ENCODE measurements around the gene SACM1L.
A peak's percentile ranks its signal among the peaks of the same experiment; 100 is the strongest.

Gene SACM1L

GRCh38 chr3:45742461-45743089, 53.4 kb downstream of the SACM1L start:
- no peak overlapping the region for H2AFZ ChIP-seq (ENCODE audit: insufficient read depth, low read length, poor library complexity)
- peak overlapping the region; percentile 50 for H3K23ac ChIP-seq (ENCODE audit: low read length)
- WGBS (ENCODE audit: extremely low coverage, insufficient coverage, insufficient read length), result no CpG with 5 or more reads among the region's 4 CpGs
- H3K9ac ChIP-seq (ENCODE audit: low read length), result no peak overlapping the region
- H4K8ac ChIP-seq (ENCODE audit: low read depth, low read length), result no peak overlapping the region
- no peak overlapping the region for H3K14ac ChIP-seq (ENCODE audit: low read length)
- no peak overlapping the region for H2BK5ac ChIP-seq (ENCODE audit: low read depth, low read length, poor library complexity)
- H4K91ac ChIP-seq (ENCODE audit: low read depth, low read length), result no peak overlapping the region
- H3K4me3 ChIP-seq (ENCODE audit: low read depth, low read length), result no peak overlapping the region
- no peaks in the 10 kb centered on the region for H3K27me3 ChIP-seq (ENCODE audit: insufficient read depth, low read length)
- DNase-seq, result no peak
- H2BK120ac ChIP-seq (ENCODE audit: insufficient read depth, low read length, poor library complexity), result no peak overlapping the region
- H3K4ac ChIP-seq (ENCODE audit: low read depth, low read length), result no peak overlapping the region
- no peak overlapping the region for H3K18ac ChIP-seq (ENCODE audit: low read length)
- no peak overlapping the region for H2BK12ac ChIP-seq (ENCODE audit: low read length)
- H3K79me2 ChIP-seq (ENCODE audit: control insufficient read depth, insufficient read depth, low read length, poor library complexity), result no peaks in the 10 kb centered on the region
- no peak overlapping the region for H3K4me2 ChIP-seq (ENCODE audit: low read length)
- H4K12ac ChIP-seq (ENCODE audit: low read depth, low read length), result no peak overlapping the region
- no peaks in the 10 kb centered on the region for H3K9me3 ChIP-seq (ENCODE audit: insufficient read depth, low read depth, low read length)
- H3K4me1 ChIP-seq (ENCODE audit: control insufficient read depth in 1 of 2, insufficient read depth in 2 of 2, low read length in 2 of 2), result no peaks in the 10 kb centered on the region
- no peak overlapping the region for H2AK5ac ChIP-seq (ENCODE audit: low read length)
- no peaks in the 10 kb centered on the region for H3K79me1 ChIP-seq (ENCODE audit: low read length)
- H3K36me3 ChIP-seq (ENCODE audit: control insufficient read depth in 1 of 2, insufficient read depth in 2 of 2, low read length in 2 of 2), result peaks cover 22 to 34% of the 10 kb centered on the region in 2 experiments
- H3K27ac ChIP-seq (ENCODE audit: low read depth, low read length), result no peak overlapping the region

- H3K79me1 ChIP-seq (ENCODE audit: low read length), result no peaks in the 10 kb centered on the region
- no peak overlapping the region for H3K4ac ChIP-seq (ENCODE audit: low read depth, low read length)
- H3K18ac ChIP-seq (ENCODE audit: low read length), result no peak overlapping the region
- H3K9ac ChIP-seq (ENCODE audit: low read length), result no peak overlapping the region
- H2BK5ac ChIP-seq (ENCODE audit: low read depth, low read length, poor library complexity), result no peak overlapping the region
- no peak overlapping the region for H4K8ac ChIP-seq (ENCODE audit: low read depth, low read length)
- no peak overlapping the region for H4K91ac ChIP-seq (ENCODE audit: low read depth, low read length)
- H2AK5ac ChIP-seq (ENCODE audit: low read length), result no peak overlapping the region
- no peaks in the 10 kb centered on the region for H3K27me3 ChIP-seq (ENCODE audit: insufficient read depth, low read length)
- no peak overlapping the region for H3K14ac ChIP-seq (ENCODE audit: low read length)
- H2BK120ac ChIP-seq (ENCODE audit: insufficient read depth, low read length, poor library complexity), result no peak overlapping the region
- no peaks in the 10 kb centered on the region for H3K79me2 ChIP-seq (ENCODE audit: control insufficient read depth, insufficient read depth, low read length, poor library complexity)
- H2BK12ac ChIP-seq (ENCODE audit: low read length), result no peak overlapping the region
- H3K4me3 ChIP-seq (ENCODE audit: low read depth, low read length), result no peak overlapping the region
- H3K4me1 ChIP-seq (ENCODE audit: control insufficient read depth in 1 of 2, insufficient read depth in 2 of 2, low read length in 2 of 2), result no peaks in the 10 kb centered on the region
- no peak overlapping the region for H3K4me2 ChIP-seq (ENCODE audit: low read length)
- DNase-seq, result no peak
- no CpG with 5 or more reads among the region's 32 CpGs for WGBS (ENCODE audit: extremely low coverage, insufficient coverage, insufficient read length)
- peaks cover 21 to 28% of the 10 kb centered on the region in 2 experiments for H3K36me3 ChIP-seq (ENCODE audit: control insufficient read depth in 1 of 2, insufficient read depth in 2 of 2, low read length in 2 of 2)
- H2AFZ ChIP-seq (ENCODE audit: insufficient read depth, low read length, poor library complexity), result no peak overlapping the region
- H3K23ac ChIP-seq (ENCODE audit: low read length), result no peak overlapping the region
- H3K27ac ChIP-seq (ENCODE audit: low read depth, low read length), result no peak overlapping the region
- no peak overlapping the region for H4K12ac ChIP-seq (ENCODE audit: low read depth, low read length)
- H3K9me3 ChIP-seq (ENCODE audit: insufficient read depth, low read depth, low read length), result no peaks in the 10 kb centered on the region
Observed at GRCh38 chr3:45746165-45746776, 57.1 kb downstream of the SACM1L start.

DNA sequence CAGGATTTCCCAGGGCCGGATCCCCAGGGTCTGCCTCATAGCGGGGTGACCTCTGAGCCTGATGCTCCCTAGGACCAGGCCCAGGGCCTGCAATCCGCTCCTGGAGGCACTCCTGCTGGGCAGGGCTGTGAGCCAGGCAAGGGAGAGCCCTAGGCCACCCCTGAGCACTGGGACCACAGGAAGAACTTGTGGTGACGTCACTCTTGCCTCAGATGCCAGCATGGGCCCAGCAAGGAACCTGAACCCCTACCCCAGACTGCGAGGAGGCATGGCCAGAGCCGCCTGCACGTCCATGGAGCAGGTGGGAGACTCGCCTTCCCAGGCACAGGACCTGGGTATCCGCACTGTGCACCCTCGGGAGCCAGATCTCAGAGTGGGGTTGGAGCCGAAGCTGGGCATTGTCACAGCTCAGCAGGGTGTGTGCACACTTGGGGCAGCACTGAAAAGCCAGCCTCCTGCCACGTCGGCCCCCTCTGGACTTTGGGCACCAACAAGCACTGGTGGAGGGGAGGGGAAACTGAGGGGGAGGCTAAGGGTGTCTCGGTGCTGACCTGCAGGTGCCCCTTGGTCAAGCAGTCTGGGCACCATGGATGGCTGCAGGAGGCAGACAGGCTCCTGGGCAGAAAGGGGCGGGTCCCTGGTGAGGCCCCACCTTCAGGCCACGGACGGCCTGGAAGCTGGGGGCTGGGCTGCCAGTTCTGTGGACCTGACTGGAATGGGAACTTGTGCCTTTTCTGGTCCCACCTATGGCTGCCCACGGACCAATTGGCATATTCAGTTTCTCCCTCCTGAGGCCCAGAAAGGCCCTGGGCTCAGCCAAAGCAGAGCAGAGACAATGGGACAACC, 57.8 kb downstream of the SACM1L start:
- Histone ChIP-seq H3K4me1 (ENCODE audit: control insufficient read depth in 1 of 2, insufficient read depth in 2 of 2, low read length in 2 of 2) (no peaks in the 10 kb centered on the region), H3K79me1 (ENCODE audit: low read length) (no peaks in the 10 kb centered on the region), H4K8ac (ENCODE audit: low read depth, low read length) (no peak overlapping the region), H4K91ac (ENCODE audit: low read depth, low read length) (no peak overlapping the region), H4K12ac (ENCODE audit: low read depth, low read length) (no peak overlapping the region), H3K14ac (ENCODE audit: low read length) (no peak overlapping the region), H3K27me3 (ENCODE audit: insufficient read depth, low read length) (no peaks in the 10 kb centered on the region), H3K4me2 (ENCODE audit: low read length) (no peak overlapping the region), H3K79me2 (ENCODE audit: control insufficient read depth, insufficient read depth, low read length, poor library complexity) (no peaks in the 10 kb centered on the region), H2BK5ac (ENCODE audit: low read depth, low read length, poor library complexity) (no peak overlapping the region), H3K9me3 (ENCODE audit: insufficient read depth, low read depth, low read length) (no peaks in the 10 kb centered on the region), H2BK12ac (ENCODE audit: low read length) (no peak overlapping the region), H2BK120ac (ENCODE audit: insufficient read depth, low read length, poor library complexity) (no peak overlapping the region), H3K18ac (ENCODE audit: low read length) (no peak overlapping the region), H3K36me3 (ENCODE audit: control insufficient read depth in 1 of 2, insufficient read depth in 2 of 2, low read length in 2 of 2) (peaks cover 21 to 28% of the 10 kb centered on the region in 2 experiments), H2AFZ (ENCODE audit: insufficient read depth, low read length, poor library complexity) (no peak overlapping the region), H3K9ac (ENCODE audit: low read length) (no peak overlapping the region), H3K4me3 (ENCODE audit: low read depth, low read length) (no peak overlapping the region), H2AK5ac (ENCODE audit: low read length) (no peak overlapping the region), H3K23ac (ENCODE audit: low read length) (no peak overlapping the region), H3K4ac (ENCODE audit: low read depth, low read length) (no peak overlapping the region), H3K27ac (ENCODE audit: low read depth, low read length) (no peak overlapping the region)
- no CpG with 5 or more reads among the region's 18 CpGs for WGBS (ENCODE audit: extremely low coverage, insufficient coverage, insufficient read length)
- peak in 1 of 2 donors; percentile 4 for DNase-seq

DNA sequence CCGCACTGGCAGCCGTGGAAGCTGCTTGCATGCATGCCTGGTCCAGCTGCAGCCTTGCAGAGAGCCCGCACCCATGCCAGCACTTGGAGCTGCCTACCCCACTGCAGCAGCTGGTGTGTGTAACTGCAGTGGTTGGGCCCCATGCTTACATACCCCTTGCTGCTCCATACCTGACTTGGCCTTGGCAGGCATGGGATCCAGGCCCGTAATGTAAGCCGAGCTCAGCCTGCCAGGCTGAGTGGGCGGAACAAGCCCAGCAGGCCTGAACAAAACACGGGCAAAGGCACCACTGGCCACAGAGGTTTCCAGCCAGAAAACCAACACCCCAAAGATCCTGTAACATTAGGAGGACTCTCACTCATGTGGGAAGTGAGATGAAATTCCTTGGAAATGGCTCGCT, 58.9 kb downstream of the SACM1L start:
- H3K23ac ChIP-seq (ENCODE audit: low read length), result no peak overlapping the region

More for the DNA sequence above, 58.9 kb downstream of the SACM1L start:
- H3K27me3 ChIP-seq (ENCODE audit: insufficient read depth, low read length), result no peaks in the 10 kb centered on the region
- no peaks in the 10 kb centered on the region for H3K79me1 ChIP-seq (ENCODE audit: low read length)
- H3K4me2 ChIP-seq (ENCODE audit: low read length), result no peak overlapping the region
- H2AFZ ChIP-seq (ENCODE audit: insufficient read depth, low read length, poor library complexity), result no peak overlapping the region
- no peak overlapping the region for H4K12ac ChIP-seq (ENCODE audit: low read depth, low read length)
- no peak overlapping the region for H4K8ac ChIP-seq (ENCODE audit: low read depth, low read length)
- no peak overlapping the region for H4K91ac ChIP-seq (ENCODE audit: low read depth, low read length)
- no peak overlapping the region for H3K4ac ChIP-seq (ENCODE audit: low read depth, low read length)
- H2AK5ac ChIP-seq (ENCODE audit: low read length), result no peak overlapping the region
- H2BK5ac ChIP-seq (ENCODE audit: low read depth, low read length, poor library complexity), result no peak overlapping the region
- H2BK120ac ChIP-seq (ENCODE audit: insufficient read depth, low read length, poor library complexity), result no peak overlapping the region
- WGBS (ENCODE audit: extremely low coverage, insufficient coverage, insufficient read length), result no CpG with 5 or more reads among the region's 8 CpGs
- H3K9ac ChIP-seq (ENCODE audit: low read length), result no peak overlapping the region
- no peaks in the 10 kb centered on the region for H3K9me3 ChIP-seq (ENCODE audit: insufficient read depth, low read depth, low read length)
- no peak overlapping the region for H3K27ac ChIP-seq (ENCODE audit: low read depth, low read length)
- H2BK12ac ChIP-seq (ENCODE audit: low read length), result no peak overlapping the region
- no peaks in the 10 kb centered on the region for H3K4me1 ChIP-seq (ENCODE audit: control insufficient read depth in 1 of 2, insufficient read depth in 2 of 2, low read length in 2 of 2)
- no peaks in the 10 kb centered on the region for H3K79me2 ChIP-seq (ENCODE audit: control insufficient read depth, insufficient read depth, low read length, poor library complexity)
- no peak overlapping the region for H3K18ac ChIP-seq (ENCODE audit: low read length)
- H3K4me3 ChIP-seq (ENCODE audit: low read depth, low read length), result no peak overlapping the region
- peaks cover 21 to 23% of the 10 kb centered on the region in 2 experiments for H3K36me3 ChIP-seq (ENCODE audit: control insufficient read depth in 1 of 2, insufficient read depth in 2 of 2, low read length in 2 of 2)
- DNase-seq, result no peak
- H3K14ac ChIP-seq (ENCODE audit: low read length), result no peak overlapping the region

Measured in trophoblast cell (in vitro differentiated cells and primary cell).